C4-2B (cell line): ENCODE measurements around the gene EDNRB.
"Not testable (repeated sequence)": the region's sequence is repeated elsewhere in the genome, so short reads cannot be mapped to it uniquely, and the experiment has no call there.

ENCODE experiments used
- H3K27ac ChIP-seq: fragments of 450-650 bp; 2 replicates; pipeline ENCODE4 v1.5.1; 2017
- ZFX ChIP-seq: fragments of 450-650 bp; IDR thresholded peaks from 2 replicates; pipeline ENCODE4 v1.6.1; 2017
- TF ChIP-seq, protein P1 (sequence below): fragments of 450-650 bp; conservative IDR thresholded peaks from 2 replicates; pipeline ENCODE4 v1.5.1; 2017; ENCODE audit warnings: mild to moderate bottlenecking

The EDNRB gene

DNA sequence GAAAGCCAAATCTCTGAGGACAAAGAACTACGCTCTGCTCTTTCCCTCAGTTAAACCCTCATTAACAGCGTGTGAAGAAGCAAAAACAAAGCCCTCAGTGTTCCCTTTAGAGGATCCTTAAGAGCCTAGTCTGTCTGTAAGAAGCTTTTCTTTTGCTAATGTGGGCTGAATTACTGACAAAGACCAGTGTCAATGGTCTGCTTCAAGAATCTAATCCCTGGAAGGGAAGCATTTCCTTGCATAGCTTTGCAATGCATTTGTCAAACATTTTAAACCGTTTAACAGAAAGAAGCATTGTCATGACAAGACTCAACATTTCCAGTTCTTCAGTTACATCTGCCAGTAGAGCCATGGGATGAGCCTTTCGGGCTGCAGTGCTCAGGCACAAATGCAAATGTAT is 64.9 kb downstream of the EDNRB start:
- TF ChIP-seq, protein P1, sequence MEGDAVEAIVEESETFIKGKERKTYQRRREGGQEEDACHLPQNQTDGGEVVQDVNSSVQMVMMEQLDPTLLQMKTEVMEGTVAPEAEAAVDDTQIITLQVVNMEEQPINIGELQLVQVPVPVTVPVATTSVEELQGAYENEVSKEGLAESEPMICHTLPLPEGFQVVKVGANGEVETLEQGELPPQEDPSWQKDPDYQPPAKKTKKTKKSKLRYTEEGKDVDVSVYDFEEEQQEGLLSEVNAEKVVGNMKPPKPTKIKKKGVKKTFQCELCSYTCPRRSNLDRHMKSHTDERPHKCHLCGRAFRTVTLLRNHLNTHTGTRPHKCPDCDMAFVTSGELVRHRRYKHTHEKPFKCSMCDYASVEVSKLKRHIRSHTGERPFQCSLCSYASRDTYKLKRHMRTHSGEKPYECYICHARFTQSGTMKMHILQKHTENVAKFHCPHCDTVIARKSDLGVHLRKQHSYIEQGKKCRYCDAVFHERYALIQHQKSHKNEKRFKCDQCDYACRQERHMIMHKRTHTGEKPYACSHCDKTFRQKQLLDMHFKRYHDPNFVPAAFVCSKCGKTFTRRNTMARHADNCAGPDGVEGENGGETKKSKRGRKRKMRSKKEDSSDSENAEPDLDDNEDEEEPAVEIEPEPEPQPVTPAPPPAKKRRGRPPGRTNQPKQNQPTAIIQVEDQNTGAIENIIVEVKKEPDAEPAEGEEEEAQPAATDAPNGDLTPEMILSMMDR: no peak
- no peak for TF ChIP-seq ZFX
- H3K27ac ChIP-seq: no peak overlapping the region

DNA sequence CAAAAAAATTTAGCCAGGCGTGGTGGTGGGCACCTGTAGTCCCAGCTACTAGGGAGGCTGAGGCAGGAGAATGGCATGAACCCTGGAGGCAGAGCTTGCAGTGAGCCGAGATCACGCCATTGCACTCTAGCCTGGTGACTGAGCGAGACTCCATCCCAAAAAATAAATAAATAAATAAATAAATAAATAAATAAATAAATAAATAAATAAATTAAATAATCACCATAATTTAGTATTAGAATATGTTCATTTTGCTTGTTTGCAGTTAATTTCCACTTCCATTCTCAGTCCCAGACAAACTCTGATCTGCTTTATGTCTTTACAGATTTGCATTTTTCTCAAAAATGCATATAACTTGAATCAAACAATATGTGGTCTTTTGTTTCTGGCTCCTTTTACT is 70.6 kb downstream of the EDNRB start:
- H3K27ac ChIP-seq: not testable (repeated sequence)

DNA sequence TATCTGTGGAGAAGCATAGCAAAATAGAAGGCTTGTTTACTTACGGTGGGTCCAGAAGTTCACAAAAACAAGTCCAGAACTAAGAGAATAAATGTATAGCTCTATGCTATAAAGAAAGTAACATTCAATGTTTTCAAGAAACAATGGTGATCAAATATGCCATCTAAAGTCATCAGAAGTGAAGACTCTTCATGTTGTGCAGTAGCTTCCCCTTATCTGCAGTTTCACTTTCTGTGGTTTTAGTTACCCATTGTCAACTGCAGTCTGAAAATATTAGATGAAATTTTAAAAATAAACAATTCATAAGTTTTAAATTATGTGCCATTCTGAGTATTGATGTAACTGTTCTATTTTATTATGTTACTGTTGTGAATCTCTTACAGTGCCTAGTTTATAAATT is 72.5 kb downstream of the EDNRB start:
- H3K27ac ChIP-seq: no peak overlapping the region
- TF ChIP-seq, protein P1: no peak
- no peak for TF ChIP-seq ZFX
